Purkinje cell (primary cell): ENCODE results near the gene CKS2. TPM values are rescaled to one million over a fixed set of nuclear protein-coding genes. Genes with fewer than 3 reads are reported as not detected.

Experiments used
- polyA plus RNA-seq: library from polyadenylated mRNA; unstranded; fragments of >200 nt; fragmentation: Nextera tagmentation; gene quantifications from 2 replicates; pipeline ENCODE4 v1.2.1, GENCODE V29; 2014

CKS2 gene
- polyA plus RNA-seq: 149 and 184 TPM in 2 replicates

DNA sequence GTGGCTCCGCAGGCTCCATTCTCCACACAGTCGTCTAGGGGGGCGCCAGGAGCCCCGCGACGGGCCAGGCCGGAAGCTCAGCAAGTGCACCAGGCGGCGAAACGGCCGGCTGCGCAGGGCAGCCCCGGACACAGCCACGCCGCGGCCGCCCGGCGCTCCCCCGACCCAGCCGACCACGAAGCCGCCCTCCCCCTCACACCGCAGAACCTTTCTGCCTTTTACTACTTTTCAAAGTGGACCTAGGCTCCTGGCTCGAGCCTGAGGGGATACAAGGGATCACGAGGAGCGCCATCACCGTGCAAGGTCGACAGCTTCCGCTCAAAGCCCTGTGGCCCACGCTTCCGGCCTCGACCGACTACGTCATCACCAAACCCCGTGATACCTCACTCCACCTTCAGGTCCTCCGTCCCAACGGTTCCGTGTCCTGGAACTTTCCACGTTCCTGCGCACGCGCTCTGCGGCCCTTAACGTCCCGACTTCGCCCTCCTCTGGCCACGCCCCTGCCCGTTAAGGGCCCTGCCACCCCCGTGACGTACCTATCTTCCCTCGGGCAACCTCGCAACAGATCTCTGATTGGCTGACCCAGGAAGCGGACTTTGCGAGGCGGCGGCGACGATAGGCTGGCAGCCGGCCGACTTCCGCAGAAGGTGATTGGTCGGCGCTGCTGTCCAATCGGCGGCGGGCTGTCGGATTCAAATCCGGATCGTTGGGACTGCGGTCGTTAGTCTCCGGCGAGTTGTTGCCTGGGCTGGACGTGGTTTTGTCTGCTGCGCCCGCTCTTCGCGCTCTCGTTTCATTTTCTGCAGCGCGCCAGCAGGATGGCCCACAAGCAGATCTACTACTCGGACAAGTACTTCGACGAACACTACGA lies at the start of gene CKS2:
CKS2 (plus strand) TSS at position 721 of the 871 bp plus-strand sequence; CDS start at position 819, 98 bp downstream.

DNA sequence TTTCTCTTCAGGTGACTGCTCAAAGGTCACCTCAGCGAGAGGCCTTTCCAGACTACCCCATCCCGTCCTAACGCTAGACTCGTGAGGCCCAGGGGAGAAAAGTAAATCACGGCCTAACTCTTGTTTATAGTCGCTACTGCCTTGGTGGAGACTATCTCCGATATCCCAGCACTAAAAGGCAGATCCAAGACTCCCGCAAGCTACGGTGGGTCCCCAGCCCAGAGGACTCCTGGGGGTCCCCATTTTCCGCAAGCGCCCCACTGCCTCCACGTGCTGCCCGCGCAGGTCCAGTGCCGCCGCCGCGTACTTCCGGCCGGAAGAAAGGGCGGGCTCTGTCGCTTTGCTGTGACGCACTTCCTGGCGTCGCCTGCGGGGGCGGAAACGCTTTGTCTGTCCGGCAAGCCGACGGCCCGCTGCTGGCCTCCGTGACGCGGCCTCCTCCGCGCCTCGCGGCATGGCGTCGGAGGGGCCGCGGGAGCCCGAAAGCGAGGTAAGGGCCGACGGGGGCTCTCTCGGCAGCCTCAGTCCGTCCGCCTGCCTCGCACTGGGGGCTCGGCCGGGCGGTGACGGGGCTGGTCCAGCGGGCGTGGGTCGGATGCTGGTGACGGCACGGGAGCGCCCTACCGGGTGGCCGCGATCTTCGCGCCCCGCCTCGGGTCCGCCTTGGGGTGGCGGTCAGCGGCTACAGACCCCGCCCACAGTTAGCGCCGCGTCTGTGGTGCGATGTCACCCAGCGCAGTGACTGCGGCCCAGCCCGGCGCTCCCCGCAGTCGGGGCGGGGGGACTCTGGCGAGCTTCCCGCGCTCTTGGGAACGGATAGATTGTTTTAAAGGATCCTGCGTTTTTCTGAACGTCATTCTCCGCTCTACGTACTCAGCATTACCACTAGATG lies 7.4 kb downstream of the CKS2 start, which contains the start of gene SECISBP2:
SECISBP2 (plus strand) TSS at position 378 of the 892 bp plus-strand sequence; CDS start at position 455, 77 bp downstream.

Other genes with a start within 250 kb of the CKS2 start
- gene SHC3, start 132.4 kb upstream of the CKS2 start, polyA plus RNA-seq: 0.06 and 4.1 TPM in 2 replicates
- 19.9 and 20.1 TPM in 2 replicates for gene SECISBP2, start 7.3 kb downstream of the CKS2 start, polyA plus RNA-seq
- 2.9 and 7.2 TPM in 2 replicates for gene SEMA4D, start 186.9 kb downstream of the CKS2 start, polyA plus RNA-seq